IMR-90 (cell line): ENCODE results near the gene ESR2.

ENCODE experiments used
- CEBPB ChIP-seq: IDR thresholded peaks from 2 replicates; pipeline ENCODE4 v1.6.1; 2012; ENCODE audit warnings: low read depth, low read length, improper control_type of control experiment
- CTCF ChIP-seq: conservative IDR thresholded peaks from 2 replicates; pipeline ENCODE4 v1.5.1; 2012; ENCODE audit warnings: mild to moderate bottlenecking, low read depth, low read length, improper control_type of control experiment
- POLR2A ChIP-seq: IDR thresholded peaks from 2 replicates; pipeline ENCODE4 v1.6.1; 2012; ENCODE audit warnings: mild to moderate bottlenecking, low read depth, low read length

GRCh38 chr14:64340560-64341196 lies 46.5 kb upstream of the ESR2 start:
- TF ChIP-seq CTCF (no peak), CEBPB (no peak), POLR2A (no peak)
